DND-41 (cell line): ENCODE data around the gene ENTR1.

Experiments used
- ATAC-seq: fragments of 200-7000 bp; cut with Tn5 transposase; 3 replicates; pipeline ENCODE4 v1.9.1; 2021; ENCODE audit warnings: low read depth; ENCODE audit not compliant: insufficient read depth
- DNase-seq: peaks from one replicate; pipeline ENCODE4 v3.0.0-alpha.2; 2020
- H2AFZ ChIP-seq: 2 replicates; pipeline ENCODE4 v1.6.0; 2012; ENCODE audit warnings: low read depth, low read length
- H3K27ac ChIP-seq: 2 replicates; pipeline ENCODE4 v1.5.1; 2012; ENCODE audit warnings: low read length, inconsistent platforms
- H3K27me3 ChIP-seq: fragments of 200-600 bp; sonication (generic); 2 replicates; pipeline ENCODE4 v1.6.0; 2012; ENCODE audit warnings: low read length, mild to moderate bottlenecking, inconsistent platforms; ENCODE audit not compliant: insufficient read depth, poor library complexity
- H3K36me3 ChIP-seq: 2 replicates; pipeline ENCODE4 v1.5.1; 2012; ENCODE audit warnings: low read length, inconsistent platforms; ENCODE audit not compliant: insufficient read depth
- H3K4me1 ChIP-seq: 2 replicates; pipeline ENCODE4 v1.5.1; 2012; ENCODE audit warnings: mild to moderate bottlenecking, low read length; ENCODE audit not compliant: insufficient read depth
- H3K4me2 ChIP-seq: 2 replicates; pipeline ENCODE4 v1.6.0; 2012; ENCODE audit warnings: mild to moderate bottlenecking, moderate library complexity, low read length, inconsistent platforms; ENCODE audit not compliant: insufficient read depth
- H3K4me3 ChIP-seq, 2 experiments: fragments of 200-600 bp in 1 of 2; shearing (Covaris generic) in 1 of 2; 2 replicates each; pipeline ENCODE4 v1.5.1; 2012 to 2016; ENCODE audit warnings: inconsistent platforms in 2 of 2, low read length in 2 of 2, mild to moderate bottlenecking in 2 of 2, low read depth in 1 of 2, moderate library complexity in 1 of 2
- H3K79me2 ChIP-seq: 2 replicates; pipeline ENCODE4 v1.6.0; 2012; ENCODE audit warnings: low read length, inconsistent platforms; ENCODE audit not compliant: insufficient read depth
- H3K9ac ChIP-seq: 2 replicates; pipeline ENCODE4 v1.6.0; 2012; ENCODE audit warnings: low read depth, mild to moderate bottlenecking, inconsistent platforms, low read length, moderate library complexity
- H3K9me3 ChIP-seq: 2 replicates; pipeline ENCODE4 v1.5.1; 2012; ENCODE audit warnings: low read length, moderate library complexity, mild to moderate bottlenecking, inconsistent platforms; ENCODE audit not compliant: insufficient read depth, severe bottlenecking
- H4K20me1 ChIP-seq: 2 replicates; pipeline ENCODE4 v1.6.0; 2012; ENCODE audit warnings: low read length; ENCODE audit not compliant: insufficient read depth
- CTCF ChIP-seq: IDR thresholded peaks from 2 replicates; pipeline ENCODE4 v1.5.1; 2012; ENCODE audit warnings: borderline replicate concordance, low read length, moderate library complexity, mild to moderate bottlenecking; ENCODE audit not compliant: poor library complexity, severe bottlenecking; ENCODE audit errors: extremely low read depth
- EZH2 ChIP-seq: IDR thresholded peaks from 3 replicates; pipeline ENCODE4 v1.6.1; 2012; ENCODE audit warnings: borderline replicate concordance, low read depth, mild to moderate bottlenecking, moderate library complexity, low read length, inconsistent platforms; ENCODE audit not compliant: severe bottlenecking

The ENTR1 gene

DNA sequence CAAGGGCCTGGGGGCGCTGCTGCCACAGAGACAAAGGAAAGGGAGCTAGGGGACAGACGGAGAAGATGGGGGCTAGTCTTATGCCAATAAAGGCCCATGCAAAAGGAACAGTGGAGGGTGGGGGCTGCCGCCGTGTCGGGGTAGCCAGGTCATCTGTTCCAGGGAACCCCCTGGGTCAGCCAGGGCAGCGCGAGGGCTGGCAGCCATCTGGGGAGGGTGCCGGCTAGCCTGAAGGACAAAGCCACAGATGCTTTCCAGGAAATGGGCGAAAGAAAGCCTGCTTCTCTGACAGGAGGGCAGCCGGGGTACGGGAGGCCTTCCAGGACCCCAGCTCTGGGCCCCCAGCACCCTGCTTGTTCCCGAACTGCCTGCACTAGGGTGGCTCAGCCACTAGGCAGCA lies 35.3 kb downstream of the ENTR1 start:
- no peaks in the 10 kb centered on the region for H3K9me3 ChIP-seq
- H3K4me2 ChIP-seq = no peak overlapping the region
- H3K27ac ChIP-seq = no peak overlapping the region
- H3K9ac ChIP-seq = no peak overlapping the region
- ATAC-seq (no peak), DNase-seq (no peak)
- no peaks in the 10 kb centered on the region for H3K79me2 ChIP-seq
- H3K27me3 ChIP-seq = no peaks in the 10 kb centered on the region
- TF ChIP-seq CTCF (no peak), EZH2 (no peak)
- H3K36me3 ChIP-seq = peaks cover 11% of the 10 kb centered on the region; the same call in 1 of the 2 replicates
- peaks cover 7% of the 10 kb centered on the region for H4K20me1 ChIP-seq
- H2AFZ ChIP-seq = no peak overlapping the region
- H3K4me3 ChIP-seq = no peak overlapping the region
- H3K4me1 ChIP-seq = no peaks in the 10 kb centered on the region

DNA sequence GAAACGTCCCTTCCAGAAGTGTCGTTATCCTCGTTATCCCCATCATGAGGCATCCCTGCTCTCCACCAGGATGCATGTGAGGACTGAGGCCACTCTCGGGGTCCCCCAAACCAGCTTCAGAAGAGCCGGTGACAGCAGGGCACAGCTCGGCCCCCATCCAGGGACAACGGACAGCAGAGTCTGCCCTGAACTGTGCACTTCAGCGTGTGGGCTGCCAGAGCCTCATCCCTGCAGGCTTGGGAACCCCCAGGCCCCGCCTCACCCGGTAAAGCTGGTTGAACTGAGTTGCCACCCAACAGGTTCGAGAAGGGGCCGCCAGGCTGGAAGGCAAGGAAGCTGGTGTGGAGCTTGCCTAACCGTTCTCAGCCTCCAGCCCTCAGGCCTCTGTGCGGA lies 36.2 kb downstream of the ENTR1 start:
- Histone ChIP-seq H4K20me1 (peaks cover 7% of the 10 kb centered on the region), H3K9me3 (no peaks in the 10 kb centered on the region), H3K4me1 (no peaks in the 10 kb centered on the region), H2AFZ (no peak overlapping the region), H3K9ac (no peak overlapping the region), H3K4me2 (no peak overlapping the region), H3K27ac (no peak overlapping the region), H3K36me3 (peaks cover 3% of the 10 kb centered on the region; the same call in 1 of the 2 replicates), H3K4me3 (no peak overlapping the region), H3K27me3 (no peaks in the 10 kb centered on the region), H3K79me2 (no peaks in the 10 kb centered on the region)
- ATAC-seq (no peak), DNase-seq (no peak)
- TF ChIP-seq CTCF = no peak
- no peak for TF ChIP-seq EZH2

DNA sequence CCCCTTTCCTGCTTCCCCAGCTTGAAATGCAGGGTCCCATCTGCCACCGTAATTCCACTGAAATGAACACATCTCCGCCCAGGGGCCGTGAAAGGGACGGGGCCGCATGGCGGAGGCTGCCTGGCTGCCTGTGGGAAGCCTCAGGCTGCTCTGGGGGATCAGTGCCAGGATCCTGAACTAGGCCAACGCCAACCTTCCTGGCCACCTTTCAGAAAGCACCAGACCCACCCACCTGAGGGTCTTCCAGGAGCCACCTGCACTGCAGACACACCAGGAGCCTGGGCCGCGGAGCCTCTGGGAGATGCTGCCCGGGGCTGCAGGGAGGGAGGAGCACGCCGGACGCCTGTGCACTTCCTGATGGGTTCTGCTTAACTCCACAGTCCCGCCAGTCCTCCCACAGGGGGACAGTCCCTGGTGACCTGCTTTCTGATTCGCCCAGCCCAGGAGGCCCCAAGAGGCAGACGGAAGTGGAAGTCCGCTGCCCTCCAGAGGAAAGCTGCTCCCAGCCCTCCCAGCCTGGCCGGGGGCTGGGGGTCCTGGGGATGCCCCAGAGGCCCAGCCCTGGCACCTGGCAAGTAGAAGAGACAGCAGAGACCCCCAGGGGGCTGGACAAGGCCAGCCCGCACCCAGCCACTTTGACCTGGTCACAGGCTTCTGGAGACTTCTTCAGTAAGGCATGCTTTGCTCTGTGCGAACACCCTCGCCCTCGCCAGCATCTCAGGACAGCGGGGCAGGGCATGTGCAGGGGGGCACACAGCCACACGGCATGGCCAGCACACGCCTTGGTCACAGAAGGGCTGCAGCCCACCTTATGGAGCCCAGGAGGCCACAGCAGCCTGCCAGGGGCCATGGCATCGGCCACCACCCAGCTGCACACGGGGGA lies 36.9 kb downstream of the ENTR1 start, which contains the start of gene CARD9:
Gene CARD9, minus strand, starts transcription at position 370 of the 883 bp plus-strand sequence. CDS start 1,591 bp downstream, outside the sequence.
- H2AFZ ChIP-seq = no peak within 1 kb of the TSS
- H3K9ac ChIP-seq = no peak within 1 kb of the TSS
- no peaks in the 10 kb centered on the region for H3K79me2 ChIP-seq
- peaks cover 7% of the 10 kb centered on the region for H4K20me1 ChIP-seq
- H3K36me3 ChIP-seq = no peaks in the 10 kb centered on the region
- DNase-seq (no peak), ATAC-seq (no peak)
- TF ChIP-seq CTCF = no peak
- H3K4me3 ChIP-seq = no peak within 1 kb of the TSS
- H3K9me3 ChIP-seq = no peaks in the 10 kb centered on the region
- no peaks in the 10 kb centered on the region for H3K27me3 ChIP-seq
- H3K4me1 ChIP-seq = no peaks in the 10 kb centered on the region
- no peak within 1 kb of the TSS for H3K27ac ChIP-seq
- no peak within 1 kb of the TSS for H3K4me2 ChIP-seq
